HG03442 (cell line): ENCODE results near the gene TAMALIN.

Experiments
- ATAC-seq: cut with Tn5 transposase; IDR thresholded peaks from one replicate; pipeline ENCODE4 v1.9.1; 2021; ENCODE audit warnings: mild to moderate bottlenecking, moderate library complexity; ENCODE audit not compliant: unreplicated experiment

The TAMALIN gene

DNA sequence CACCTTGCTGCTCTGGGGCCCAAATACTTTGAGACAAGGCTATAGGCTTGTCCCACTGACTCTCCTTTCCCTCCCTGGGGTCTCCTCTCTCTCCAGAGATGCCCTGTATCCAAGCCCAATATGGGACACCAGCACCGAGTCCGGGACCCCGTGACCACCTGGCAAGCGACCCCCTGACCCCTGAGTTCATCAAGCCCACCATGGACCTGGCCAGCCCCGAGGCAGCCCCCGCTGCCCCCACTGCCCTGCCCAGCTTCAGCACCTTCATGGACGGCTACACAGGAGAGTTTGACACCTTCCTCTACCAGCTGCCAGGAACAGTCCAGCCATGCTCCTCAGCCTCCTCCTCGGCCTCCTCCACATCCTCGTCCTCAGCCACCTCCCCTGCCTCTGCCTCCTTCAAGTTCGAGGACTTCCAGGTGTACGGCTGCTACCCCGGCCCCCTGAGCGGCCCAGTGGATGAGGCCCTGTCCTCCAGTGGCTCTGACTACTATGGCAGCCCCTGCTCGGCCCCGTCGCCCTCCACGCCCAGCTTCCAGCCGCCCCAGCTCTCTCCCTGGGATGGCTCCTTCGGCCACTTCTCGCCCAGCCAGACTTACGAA, 47.6 kb downstream of the TAMALIN start:
- no peak for ATAC-seq

- no peak for ATAC-seq
Measured at GRCh38 chr12:52054833-52055730, 48.3 kb downstream of the TAMALIN start.

DNA sequence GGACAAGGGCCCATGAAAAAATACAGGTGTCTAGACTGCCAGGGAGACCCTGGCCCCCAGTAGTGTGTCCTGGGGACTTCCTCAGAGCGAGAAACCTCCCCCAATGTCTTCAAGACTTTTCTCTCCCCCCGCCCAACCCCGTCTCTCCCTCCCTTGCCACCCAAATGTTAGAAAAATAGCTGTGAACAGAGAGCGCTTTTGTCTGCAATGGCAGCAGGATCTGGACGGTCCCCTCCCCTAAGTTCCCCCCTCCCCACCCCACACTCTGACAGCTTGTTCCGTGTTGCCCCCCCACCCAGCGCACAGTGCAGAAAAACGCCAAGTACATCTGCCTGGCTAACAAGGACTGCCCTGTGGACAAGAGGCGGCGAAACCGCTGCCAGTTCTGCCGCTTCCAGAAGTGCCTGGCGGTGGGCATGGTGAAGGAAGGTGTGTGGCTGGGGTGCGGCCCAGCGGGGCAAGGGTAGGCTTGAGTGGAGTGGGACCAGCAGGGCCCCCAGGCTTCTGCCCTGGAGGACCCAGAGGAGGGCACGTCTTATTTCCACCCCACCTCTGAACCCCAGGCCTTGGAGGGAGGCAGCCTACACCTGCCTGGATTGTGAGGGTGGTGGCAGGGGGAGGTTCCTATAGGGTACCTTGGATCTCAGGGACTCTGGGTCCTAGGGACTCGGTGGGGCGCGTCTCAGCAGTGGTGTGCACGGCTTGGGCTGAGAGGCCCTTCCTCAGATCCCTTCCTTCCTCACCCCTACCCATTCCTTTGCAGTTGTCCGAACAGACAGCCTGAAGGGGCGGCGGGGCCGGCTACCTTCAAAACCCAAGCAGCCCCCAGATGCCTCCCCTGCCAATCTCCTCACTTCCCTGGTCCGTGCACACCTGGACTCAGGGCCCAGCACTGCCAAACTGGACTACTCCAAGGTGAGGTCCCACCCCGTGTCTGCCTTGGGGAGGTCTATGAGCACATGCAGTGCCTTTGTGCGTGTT, 49.3 kb downstream of the TAMALIN start:
- ATAC-seq = no peak

- no peak for ATAC-seq
Measured at GRCh38 chr12:52056801-52057637, 50.3 kb downstream of the TAMALIN start.

DNA sequence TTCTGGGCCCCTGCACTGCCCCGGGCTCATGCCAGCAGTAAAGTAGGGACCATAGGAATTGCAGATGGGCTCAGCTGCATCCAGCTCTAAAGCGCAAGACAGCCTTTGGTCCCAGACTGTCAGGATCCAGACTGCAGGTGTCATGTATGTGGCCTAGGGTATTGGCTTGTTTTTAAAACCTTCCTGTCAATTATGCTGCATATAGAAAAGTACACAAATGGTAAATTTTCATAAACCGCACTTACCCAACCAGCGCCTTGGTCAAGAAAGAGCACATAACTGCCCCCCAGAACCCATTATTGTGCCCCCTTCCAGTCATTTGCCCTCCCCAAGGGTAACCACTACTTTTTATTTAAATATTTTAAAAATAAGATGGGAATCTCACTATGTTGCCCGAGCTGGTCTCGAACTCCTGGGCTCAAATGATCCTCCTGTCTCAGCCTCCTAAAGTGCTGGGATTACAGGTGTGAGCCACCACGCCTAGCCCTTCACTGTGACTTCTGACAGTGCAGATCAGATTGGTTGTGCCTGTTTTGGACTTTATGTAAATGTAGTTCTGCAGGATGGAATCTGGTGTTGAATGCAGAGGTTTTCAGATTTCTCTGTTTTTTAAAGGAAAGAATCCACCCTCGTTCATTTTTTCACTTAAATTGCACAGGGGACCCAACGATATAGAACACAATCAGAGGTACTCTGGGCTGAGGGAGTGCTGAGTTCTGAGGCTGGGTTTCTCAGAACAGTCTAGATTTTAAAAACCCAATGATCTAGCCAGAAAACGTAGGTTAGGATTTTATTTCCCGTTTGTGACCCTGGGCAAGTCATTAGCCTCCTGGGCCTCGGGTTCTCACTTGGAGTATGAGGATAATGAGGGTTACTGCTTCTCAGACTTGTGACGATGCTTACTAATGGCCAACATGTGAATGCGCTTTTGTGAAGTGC, 51.2 kb downstream of the TAMALIN start:
- ATAC-seq = no peak

GRCh38 chr12:52058631-52059361, 52.0 kb downstream of the TAMALIN start:
- ATAC-seq = no peak

DNA sequence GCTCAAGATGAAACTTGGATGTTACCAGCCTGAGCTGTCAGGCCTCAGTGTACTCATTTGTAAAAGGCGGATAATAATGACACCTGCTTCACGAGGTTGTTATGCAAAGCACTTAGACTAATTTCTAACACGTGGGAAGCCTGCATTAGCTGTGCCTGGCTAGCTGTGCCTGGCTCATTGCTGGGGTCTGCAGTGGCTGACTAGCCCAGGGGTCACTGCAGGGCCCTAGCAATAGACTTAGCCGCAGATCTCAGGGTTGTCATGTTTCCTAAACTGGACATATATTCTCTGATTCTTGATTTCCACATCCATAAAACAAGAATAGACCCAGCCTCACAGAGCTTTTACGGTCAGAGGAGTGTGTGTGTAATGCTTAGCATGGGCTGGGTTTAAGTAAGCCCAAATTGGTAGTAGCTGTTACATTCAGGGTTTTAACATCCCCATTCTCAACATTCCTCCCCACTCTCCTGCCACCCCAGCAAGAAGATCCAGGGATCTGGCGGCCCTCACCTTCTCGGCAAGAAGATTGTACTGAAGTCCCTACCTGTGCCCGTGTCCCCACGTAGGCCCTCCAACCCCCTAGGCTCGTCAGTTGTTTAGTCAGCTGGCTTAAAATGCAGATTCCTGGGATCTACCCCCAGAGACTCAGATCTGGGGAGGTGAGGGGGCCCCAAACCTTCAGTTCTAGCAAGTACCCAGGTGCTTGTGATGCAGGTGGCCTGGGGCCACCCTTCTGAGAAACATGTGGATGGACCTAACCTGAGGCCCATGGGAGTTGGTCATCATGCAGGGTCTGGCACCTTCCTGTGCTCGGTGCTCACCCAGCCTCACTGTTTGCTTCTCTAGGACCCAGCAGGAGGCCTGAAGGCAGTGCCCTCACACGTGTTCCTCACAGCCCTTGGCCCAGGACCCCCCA, 53.1 kb downstream of the TAMALIN start:
- no peak for ATAC-seq

- no peak for ATAC-seq
Measured at GRCh38 chr12:52060498-52061177, 53.9 kb downstream of the TAMALIN start.

DNA sequence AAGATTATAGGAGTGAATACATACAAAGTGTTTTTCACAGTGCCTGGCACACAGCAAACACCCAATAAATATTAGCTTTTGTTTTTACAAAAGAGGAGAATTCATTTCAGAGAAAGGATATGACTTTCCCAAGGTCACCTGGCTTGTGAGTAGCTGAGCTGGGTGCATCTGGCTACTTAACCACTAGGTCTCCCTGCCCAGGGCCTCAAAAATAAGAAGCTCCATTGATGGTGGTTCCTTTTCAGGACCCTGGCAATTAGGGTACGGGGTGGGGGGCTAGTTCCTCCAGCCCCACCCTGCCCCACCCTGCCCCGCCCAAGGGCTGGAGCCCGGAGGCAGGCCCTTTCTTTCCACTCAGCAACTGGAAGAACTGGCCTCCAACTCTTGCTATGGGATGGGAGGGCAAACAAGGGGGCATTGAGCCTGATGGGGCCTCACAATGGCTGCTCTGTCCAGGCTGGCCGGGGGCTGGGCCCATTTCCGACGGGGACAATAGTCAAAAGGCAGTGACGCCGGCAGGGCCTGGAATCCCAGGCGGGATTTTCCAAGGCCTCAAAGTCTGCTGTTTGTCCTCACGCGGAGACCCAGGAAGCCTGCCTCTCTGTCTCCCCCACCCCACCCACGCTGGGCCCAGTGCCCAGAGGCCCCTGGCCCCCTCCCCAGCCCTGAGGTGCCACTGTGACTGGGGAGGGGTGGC, 54.9 kb downstream of the TAMALIN start:
- no peak for ATAC-seq

DNA sequence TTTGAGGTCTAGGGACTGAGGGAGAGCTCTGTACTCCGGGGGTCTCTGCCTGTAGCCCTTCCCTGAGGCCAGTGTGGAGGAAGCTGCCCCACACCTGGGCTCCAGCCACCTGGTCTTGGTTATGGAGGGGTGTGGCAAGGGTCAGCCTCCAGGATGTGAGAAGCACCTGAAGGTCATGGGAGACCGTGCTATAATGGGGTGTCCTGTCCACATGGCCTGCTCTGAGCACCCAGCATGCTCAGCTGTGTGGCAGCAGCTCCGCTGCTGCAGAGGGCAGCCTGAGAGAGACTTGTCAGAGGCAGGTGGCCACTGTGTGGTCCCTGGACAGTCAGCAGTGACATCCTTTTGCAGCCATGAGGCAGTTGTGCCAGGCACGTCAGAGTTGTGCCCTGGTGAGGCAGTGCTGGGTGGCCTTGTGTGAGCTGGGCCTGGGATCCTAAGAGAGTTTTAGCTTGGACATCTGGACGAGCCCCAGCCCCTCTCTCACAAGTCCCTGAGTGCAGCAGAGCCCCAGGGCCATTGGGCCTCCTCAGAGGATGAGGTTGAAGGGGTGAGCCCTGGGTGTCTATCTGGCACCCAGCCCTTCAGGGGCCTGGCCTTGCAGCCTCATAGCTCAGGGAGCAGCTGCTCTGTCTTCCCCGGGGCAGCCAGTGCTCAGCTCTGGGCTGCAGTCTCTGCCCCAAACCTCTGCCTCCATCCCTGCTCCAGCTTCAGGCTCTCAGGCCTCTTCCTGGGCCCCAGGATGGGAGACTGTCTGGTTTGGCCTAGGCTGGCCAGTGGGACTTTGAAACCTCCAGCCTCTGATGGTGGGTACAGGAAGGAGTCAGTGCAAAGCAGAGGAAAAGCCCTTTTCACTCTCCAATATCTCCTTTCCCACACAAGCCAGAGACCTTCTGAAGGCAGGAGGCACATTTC, 55.7 kb downstream of the TAMALIN start:
- ATAC-seq = no peak

GRCh38 chr12:52063082-52063924, 56.6 kb downstream of the TAMALIN start:
- ATAC-seq = no peak

DNA sequence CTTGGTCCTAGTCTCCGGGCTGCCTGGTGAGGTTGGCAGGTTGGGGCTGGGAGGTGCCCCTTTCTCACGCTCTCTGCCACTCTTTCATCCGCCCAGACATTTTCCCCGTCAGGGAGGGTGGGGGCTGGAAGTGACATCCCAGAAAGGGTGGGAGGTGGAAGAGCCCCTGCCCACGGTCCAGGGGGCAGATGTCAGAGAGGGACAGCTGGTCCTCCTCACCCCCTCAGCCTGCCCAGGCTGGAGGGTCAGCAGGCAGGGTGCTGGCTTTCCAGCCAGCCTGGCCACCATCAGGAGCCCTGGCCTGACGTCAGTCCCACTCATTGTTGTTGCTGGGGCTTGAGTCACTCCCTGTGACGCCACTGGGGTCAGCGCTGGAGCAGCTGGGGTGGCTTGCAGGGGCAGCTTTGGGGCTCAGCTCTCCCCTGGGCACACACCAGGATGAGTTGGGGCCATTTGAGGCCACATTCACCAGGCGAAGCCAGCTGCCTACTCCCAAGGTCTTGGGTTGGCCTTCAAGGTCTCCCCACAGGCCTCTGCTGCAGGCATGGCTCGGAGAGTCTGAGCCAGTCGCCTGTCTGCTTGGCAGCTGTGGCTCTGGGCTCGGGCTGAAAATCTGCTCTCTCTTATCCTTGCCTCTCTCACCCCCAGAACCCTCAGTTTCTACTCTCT, 57.4 kb downstream of the TAMALIN start:
- ATAC-seq = no peak
